Measurements from ENCODE around the gene PLXDC2. TPM values are rescaled to one million over a fixed set of nuclear protein-coding genes. Genes with fewer than 3 reads are reported as not detected.

Gene PLXDC2
- total and polyA plus RNA-seq, 2 donors from 2014 or later: 11.9 to 42.1 TPM

DNA sequence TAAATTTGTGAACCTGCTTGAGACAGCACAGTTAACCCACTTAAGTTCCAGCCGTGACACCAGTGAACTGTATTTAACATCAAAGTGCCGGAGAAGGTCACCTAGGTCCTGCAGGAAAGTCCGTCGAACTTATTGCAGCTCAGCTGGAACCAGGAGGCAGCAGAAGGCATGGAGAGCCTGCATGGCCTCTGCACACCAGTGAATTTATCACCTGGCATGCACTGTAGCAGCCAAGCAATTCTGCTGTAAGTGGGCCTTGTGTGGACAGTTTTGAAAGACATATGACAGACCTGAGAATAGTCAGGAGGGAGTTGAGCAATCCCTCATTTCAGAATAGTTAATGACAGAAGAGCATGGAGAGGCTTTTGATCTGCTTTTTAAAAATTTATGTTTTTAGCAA, 108.8 kb downstream of the PLXDC2 start:
- no peaks in the 10 kb centered on the region for H3K27me3 ChIP-seq (ENCODE audit: control insufficient read depth, insufficient read depth, low read length)
- intact Hi-C loops (cut with DNase I): no loop called here
- TF ChIP-seq, protein P1, sequence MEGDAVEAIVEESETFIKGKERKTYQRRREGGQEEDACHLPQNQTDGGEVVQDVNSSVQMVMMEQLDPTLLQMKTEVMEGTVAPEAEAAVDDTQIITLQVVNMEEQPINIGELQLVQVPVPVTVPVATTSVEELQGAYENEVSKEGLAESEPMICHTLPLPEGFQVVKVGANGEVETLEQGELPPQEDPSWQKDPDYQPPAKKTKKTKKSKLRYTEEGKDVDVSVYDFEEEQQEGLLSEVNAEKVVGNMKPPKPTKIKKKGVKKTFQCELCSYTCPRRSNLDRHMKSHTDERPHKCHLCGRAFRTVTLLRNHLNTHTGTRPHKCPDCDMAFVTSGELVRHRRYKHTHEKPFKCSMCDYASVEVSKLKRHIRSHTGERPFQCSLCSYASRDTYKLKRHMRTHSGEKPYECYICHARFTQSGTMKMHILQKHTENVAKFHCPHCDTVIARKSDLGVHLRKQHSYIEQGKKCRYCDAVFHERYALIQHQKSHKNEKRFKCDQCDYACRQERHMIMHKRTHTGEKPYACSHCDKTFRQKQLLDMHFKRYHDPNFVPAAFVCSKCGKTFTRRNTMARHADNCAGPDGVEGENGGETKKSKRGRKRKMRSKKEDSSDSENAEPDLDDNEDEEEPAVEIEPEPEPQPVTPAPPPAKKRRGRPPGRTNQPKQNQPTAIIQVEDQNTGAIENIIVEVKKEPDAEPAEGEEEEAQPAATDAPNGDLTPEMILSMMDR (IDR thresholded peaks at IDR 0.05; ENCODE audit: borderline replicate concordance, extremely low read depth, insufficient read depth): no peak
- H3K4me1 ChIP-seq (ENCODE audit: control insufficient read depth in 2 of 3, insufficient read depth in 2 of 3, low read depth in 1 of 3, low read length in 3 of 3): peaks cover 0 to 5% (median 5%) of the 10 kb centered on the region in 3 donors
- no peak overlapping the region for H3K4me3 ChIP-seq (ENCODE audit: low read length in 3 of 3)
- DNase-seq: no peak
- H3K9ac ChIP-seq (ENCODE audit: low read length in 3 of 3): no peak overlapping the region
- no peak overlapping the region for H3K27ac ChIP-seq (ENCODE audit: low read depth in 2 of 2, low read length in 2 of 2)
- no peaks in the 10 kb centered on the region for H3K9me3 ChIP-seq (ENCODE audit: control insufficient read depth in 2 of 3, insufficient read depth in 1 of 3, low read length in 3 of 3)
- H3K36me3 ChIP-seq (ENCODE audit: control insufficient read depth in 2 of 3, insufficient read depth in 3 of 3, low read length in 3 of 3): no peaks in the 10 kb centered on the region
- no peak for FAIRE-seq

DNA sequence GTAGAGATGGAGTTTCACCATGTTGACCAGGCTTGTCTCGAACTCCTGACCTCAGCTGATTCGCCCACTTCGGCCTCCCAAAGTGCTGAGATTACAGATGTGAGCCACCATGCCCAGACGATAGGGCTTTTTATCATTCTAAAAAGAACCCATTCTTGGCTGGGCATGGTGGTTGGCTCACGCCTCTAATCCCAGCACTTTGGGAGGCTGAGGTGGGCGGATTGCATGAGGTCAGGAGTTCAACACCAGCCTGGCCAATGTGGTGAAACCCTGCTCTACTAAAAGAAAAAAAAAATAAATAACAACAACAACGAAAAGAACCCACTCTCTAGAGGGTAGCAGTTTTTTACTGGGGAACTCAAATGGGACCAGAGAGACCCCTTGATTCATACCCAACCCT, 112.7 kb downstream of the PLXDC2 start:
- peaks cover 0 to 7% (median 7%) of the 10 kb centered on the region in 3 donors for H3K4me1 ChIP-seq (ENCODE audit: control insufficient read depth in 2 of 3, insufficient read depth in 2 of 3, low read depth in 1 of 3, low read length in 3 of 3)
- no peak overlapping the region for H3K4me3 ChIP-seq (ENCODE audit: low read length in 3 of 3)
- DNase-seq: no peak
- H3K27ac ChIP-seq (ENCODE audit: low read depth in 2 of 2, low read length in 2 of 2): no peak overlapping the region
- no peaks in the 10 kb centered on the region for H3K9me3 ChIP-seq (ENCODE audit: control insufficient read depth in 2 of 3, insufficient read depth in 1 of 3, low read length in 3 of 3)
- no peak overlapping the region for H3K9ac ChIP-seq (ENCODE audit: low read length in 3 of 3)
- H3K27me3 ChIP-seq (ENCODE audit: control insufficient read depth, insufficient read depth, low read length): no peaks in the 10 kb centered on the region
- TF ChIP-seq, protein P1 (IDR thresholded peaks at IDR 0.05; ENCODE audit: borderline replicate concordance, extremely low read depth, insufficient read depth): no peak
- no peak for FAIRE-seq
- no peaks in the 10 kb centered on the region for H3K36me3 ChIP-seq (ENCODE audit: control insufficient read depth in 2 of 3, insufficient read depth in 3 of 3, low read length in 3 of 3)
- intact Hi-C loops (cut with DNase I): no loop called here

- intact Hi-C loops (cut with DNase I): no loop called here
- FAIRE-seq: peak; percentile 41
- H3K27ac ChIP-seq (ENCODE audit: low read depth in 2 of 2, low read length in 2 of 2): no peak overlapping the region
- no peak for DNase-seq
- peaks cover 0 to 7% (median 7%) of the 10 kb centered on the region in 3 donors for H3K4me1 ChIP-seq (ENCODE audit: control insufficient read depth in 2 of 3, insufficient read depth in 2 of 3, low read depth in 1 of 3, low read length in 3 of 3)
- H3K27me3 ChIP-seq (ENCODE audit: control insufficient read depth, insufficient read depth, low read length): no peaks in the 10 kb centered on the region
- H3K36me3 ChIP-seq (ENCODE audit: control insufficient read depth in 2 of 3, insufficient read depth in 3 of 3, low read length in 3 of 3): no peaks in the 10 kb centered on the region
- H3K4me3 ChIP-seq (ENCODE audit: low read length in 3 of 3): no peak overlapping the region
- H3K9ac ChIP-seq (ENCODE audit: low read length in 3 of 3): no peak overlapping the region
- TF ChIP-seq, protein P1 (IDR thresholded peaks at IDR 0.05; ENCODE audit: borderline replicate concordance, extremely low read depth, insufficient read depth): no peak
- H3K9me3 ChIP-seq (ENCODE audit: control insufficient read depth in 2 of 3, insufficient read depth in 1 of 3, low read length in 3 of 3): no peaks in the 10 kb centered on the region
Measured at GRCh38 chr10:19929506-19930140, 113.4 kb downstream of the PLXDC2 start.

All from kidney (tissue), 14 donors.